ENCODE data around the gene BSCL2.

DNA sequence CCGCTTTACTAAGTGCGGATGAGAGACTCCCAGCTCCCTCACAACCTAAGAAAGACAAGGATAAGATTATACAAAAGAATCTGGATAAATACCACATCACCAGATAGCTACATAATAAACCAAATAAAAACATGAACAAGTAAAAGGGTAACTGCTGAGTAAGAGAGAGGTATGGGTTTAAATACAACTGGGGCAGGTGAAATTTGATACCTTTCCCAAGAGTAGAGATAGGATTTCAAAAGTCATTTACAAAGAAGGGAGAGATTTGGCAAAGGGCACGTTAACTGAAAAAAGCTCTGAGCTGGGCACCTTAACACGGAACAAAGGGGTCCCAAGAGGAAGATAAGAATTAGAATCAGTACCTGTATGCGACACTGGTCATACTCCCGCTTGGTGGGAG, 30.1 kb downstream of the BSCL2 start:
- TF ChIP-seq POLR2A (IDR thresholded peaks at IDR 0.05) (no peak), POLR2AphosphoS5 (IDR thresholded peaks at IDR 0.05) (no peak), EP300 (IDR thresholded peaks at IDR 0.05) (no peak)
- TF ChIP-seq, protein P1, sequence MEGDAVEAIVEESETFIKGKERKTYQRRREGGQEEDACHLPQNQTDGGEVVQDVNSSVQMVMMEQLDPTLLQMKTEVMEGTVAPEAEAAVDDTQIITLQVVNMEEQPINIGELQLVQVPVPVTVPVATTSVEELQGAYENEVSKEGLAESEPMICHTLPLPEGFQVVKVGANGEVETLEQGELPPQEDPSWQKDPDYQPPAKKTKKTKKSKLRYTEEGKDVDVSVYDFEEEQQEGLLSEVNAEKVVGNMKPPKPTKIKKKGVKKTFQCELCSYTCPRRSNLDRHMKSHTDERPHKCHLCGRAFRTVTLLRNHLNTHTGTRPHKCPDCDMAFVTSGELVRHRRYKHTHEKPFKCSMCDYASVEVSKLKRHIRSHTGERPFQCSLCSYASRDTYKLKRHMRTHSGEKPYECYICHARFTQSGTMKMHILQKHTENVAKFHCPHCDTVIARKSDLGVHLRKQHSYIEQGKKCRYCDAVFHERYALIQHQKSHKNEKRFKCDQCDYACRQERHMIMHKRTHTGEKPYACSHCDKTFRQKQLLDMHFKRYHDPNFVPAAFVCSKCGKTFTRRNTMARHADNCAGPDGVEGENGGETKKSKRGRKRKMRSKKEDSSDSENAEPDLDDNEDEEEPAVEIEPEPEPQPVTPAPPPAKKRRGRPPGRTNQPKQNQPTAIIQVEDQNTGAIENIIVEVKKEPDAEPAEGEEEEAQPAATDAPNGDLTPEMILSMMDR (IDR thresholded peaks at IDR 0.05): no peak

Measured in sigmoid colon (tissue), 4 donors.